HEK293T (cell line): ENCODE data around the gene DBI.

ENCODE experiments used
- BHLHE40 ChIP-seq: fragments of 450-650 bp; IDR thresholded peaks from 2 replicates; pipeline ENCODE4 v1.6.1; 2016; ENCODE audit warnings: mild to moderate bottlenecking, moderate library complexity, borderline replicate concordance
- ELF4 ChIP-seq: fragments of 450-650 bp; IDR thresholded peaks from 2 replicates; pipeline ENCODE4 v1.6.1; 2017; ENCODE audit warnings: antibody characterized with exemption
- FOXK2 ChIP-seq: fragments of 450-650 bp; IDR thresholded peaks from 2 replicates; pipeline ENCODE4 v1.6.1; 2016; ENCODE audit warnings: mild to moderate bottlenecking
- FOXM1 ChIP-seq: fragments of 450-650 bp; IDR thresholded peaks from 2 replicates; pipeline ENCODE4 v1.6.1; 2017; ENCODE audit warnings: mild to moderate bottlenecking, borderline replicate concordance
- HDGF ChIP-seq: fragments of 450-650 bp; IDR thresholded peaks from 2 replicates; pipeline ENCODE4 v1.6.1; 2017; ENCODE audit warnings: antibody characterized with exemption, borderline replicate concordance
- L3MBTL2 ChIP-seq: fragments of 450-650 bp; conservative IDR thresholded peaks from 2 replicates; pipeline ENCODE4 v1.6.1; 2016; ENCODE audit warnings: mild to moderate bottlenecking
- SP1 ChIP-seq: fragments of 450-650 bp; IDR thresholded peaks from 2 replicates; pipeline ENCODE4 v1.6.1; 2017
- SUZ12 ChIP-seq: fragments of 450-650 bp; IDR thresholded peaks from 2 replicates; pipeline ENCODE4 v1.6.1; 2016; ENCODE audit warnings: mild to moderate bottlenecking
- TARDBP ChIP-seq: fragments of 450-650 bp; IDR thresholded peaks from 2 replicates; pipeline ENCODE4 v1.6.1; 2016
- ZNF384 ChIP-seq: fragments of 450-650 bp; IDR thresholded peaks from 2 replicates; pipeline ENCODE4 v1.6.1; 2016

GRCh38 chr2:119319593-119319992 lies 47.2 kb upstream of the DBI start:
- no peak for TF ChIP-seq L3MBTL2
- TF ChIP-seq HDGF = no peak
- TF ChIP-seq BHLHE40 = no peak
- TF ChIP-seq FOXM1 = no peak
- TF ChIP-seq ELF4 = no peak
- no peak for TF ChIP-seq SUZ12
- TF ChIP-seq TARDBP = no peak
- no peak for TF ChIP-seq FOXK2
- no peak for TF ChIP-seq SP1
- no peak for TF ChIP-seq ZNF384
